GM19023 (cell line): ENCODE measurements around the gene MOB2.
"Not testable (repeated sequence)": the region's sequence is repeated elsewhere in the genome, so short reads cannot be mapped to it uniquely, and the experiment has no call there.

Experiments
- ATAC-seq: cut with Tn5 transposase; IDR thresholded peaks from one replicate; pipeline ENCODE4 v1.9.1; 2021; ENCODE audit warnings: mild to moderate bottlenecking, moderate library complexity; ENCODE audit not compliant: unreplicated experiment

The MOB2 gene

GRCh38 chr11:1519028-1520010 lies 32.7 kb upstream of the MOB2 start:
- no peak for ATAC-seq

DNA sequence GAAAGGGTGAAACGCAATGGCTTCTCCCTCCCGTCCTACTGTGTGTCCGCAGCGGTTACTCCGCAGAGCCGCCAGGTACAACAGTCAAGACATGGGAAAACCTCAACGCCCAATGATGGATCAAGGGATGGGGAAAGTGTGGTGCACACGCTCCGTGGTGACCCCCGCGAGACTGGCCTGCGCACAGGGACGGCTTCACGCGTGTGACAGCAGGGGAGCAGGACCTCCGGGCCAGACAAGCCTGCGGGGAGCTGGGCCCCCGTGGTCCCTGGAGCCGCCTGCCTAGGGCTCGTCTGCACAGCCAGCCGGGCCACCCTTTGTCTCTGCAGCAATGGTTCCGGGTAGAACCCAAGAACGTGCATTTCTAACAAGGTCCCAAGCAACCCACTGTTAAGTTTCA lies 31.7 kb upstream of the MOB2 start:
- ATAC-seq = no peak

GRCh38 chr11:1517117-1518005 lies 30.8 kb upstream of the MOB2 start:
- ATAC-seq = no peak

GRCh38 chr11:1516273-1517067 lies 29.9 kb upstream of the MOB2 start:
- no peak for ATAC-seq

DNA sequence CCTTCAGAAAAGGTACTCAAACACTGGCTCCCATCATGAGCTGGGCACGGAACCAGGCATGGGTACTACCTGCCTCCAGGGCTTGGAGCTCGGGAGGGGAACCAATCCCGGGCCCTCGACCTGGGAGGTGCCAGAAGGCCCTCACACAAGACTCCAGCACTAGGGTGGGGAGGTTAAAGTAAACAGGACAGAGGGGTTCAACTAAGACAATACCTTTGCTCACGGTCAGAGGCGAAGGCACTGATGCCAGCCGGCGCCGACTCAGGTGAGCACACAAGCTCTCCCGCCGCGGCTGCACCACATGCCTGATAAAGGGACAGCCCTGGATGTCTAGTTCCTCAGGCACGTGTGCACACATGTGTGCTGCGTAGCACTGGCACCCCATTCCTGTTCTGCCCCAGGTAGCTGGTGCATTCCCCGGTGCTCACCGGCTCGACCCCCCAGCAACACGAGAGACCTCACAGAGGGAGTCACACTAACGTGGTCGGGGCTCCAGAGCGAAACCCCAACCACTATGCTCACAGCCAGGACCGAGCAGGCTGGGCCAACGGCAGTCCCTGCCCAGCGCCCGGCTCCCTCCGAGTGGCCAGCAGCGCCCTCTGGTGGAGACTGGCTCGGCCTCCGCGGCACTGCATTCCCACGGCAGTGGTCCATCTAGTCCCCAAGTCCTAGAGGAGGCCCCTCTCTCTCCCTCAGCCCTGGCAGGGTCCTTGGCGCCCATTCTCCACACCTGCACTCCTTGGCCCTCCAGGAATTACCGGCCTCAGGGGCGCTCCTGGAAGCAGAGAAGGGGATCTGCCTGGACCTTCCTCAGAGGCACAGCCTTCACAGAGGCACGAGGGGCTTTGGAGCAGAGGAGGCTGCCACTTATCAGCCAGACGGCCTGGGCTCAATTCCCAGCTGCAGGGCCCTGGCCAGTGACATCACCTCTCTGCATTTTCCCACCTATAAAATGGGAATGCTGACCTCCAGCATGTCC lies 28.8 kb upstream of the MOB2 start:
- ATAC-seq = no peak

DNA sequence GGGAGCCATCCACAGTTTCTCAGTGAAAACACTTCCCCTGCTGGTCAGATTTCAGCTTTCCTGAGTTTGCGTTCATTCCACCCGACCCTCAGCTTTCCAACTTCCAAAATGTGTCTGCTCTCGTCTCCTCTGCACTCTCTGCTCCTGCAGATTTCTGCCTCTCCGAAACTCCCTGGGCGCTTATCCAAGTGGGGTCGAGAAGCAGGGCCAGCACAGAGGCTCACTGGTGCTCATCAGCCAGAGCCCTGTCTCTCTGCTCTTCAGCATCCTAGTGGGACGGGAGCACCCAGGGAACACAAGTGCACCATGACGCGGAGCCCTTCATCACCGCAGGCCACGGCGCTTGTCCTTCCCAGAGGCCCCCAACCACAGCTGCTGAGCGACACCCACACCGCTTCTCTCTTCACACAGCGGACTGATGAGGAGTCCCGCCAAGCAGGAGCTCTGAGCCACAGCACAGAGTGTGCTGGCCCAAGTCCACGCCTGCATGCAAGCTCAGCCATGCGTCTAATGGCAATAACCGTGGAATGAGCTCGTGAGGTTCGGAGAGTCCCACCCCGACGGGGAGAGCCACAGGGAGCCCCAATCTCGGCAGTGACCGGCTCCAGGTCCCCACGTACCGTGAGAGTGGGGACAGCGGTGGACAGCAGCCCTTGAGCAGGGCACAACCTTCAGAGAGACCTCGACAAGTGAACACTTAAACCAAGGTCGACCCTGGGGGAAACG lies 27.9 kb upstream of the MOB2 start:
- ATAC-seq = no peak

- no peak for ATAC-seq
Measured at GRCh38 chr11:1513326-1514296, 27.0 kb upstream of the MOB2 start.

- not testable (repeated sequence) for ATAC-seq
Measured at GRCh38 chr11:1512531-1513258, 26.1 kb upstream of the MOB2 start.

DNA sequence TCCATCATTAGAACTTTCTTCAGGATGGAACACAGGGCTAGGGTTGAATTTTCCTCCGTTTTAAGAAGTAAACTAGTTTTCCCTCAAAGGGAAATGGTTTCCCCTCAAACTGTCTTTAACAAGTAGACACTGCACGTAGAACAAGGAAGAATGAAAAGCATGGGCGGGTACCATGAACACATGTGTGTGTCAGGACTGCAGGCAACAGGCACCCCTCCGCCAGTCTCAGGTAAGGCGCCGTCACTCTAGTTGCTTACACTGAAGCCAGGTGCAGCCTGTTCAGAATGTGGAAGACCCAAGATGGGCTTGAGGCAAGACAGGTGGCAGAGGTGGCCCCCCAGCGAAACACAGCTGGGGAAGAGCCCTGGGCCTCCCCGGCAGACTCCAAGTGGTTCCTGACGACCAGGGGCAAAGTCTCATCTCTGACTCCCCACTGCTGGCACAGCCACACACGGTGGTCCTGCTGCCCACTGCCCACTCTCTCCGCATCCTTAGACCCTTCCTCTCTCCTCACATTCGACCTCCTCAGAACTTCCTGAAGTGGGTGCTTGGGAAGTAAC lies 25.4 kb upstream of the MOB2 start:
- ATAC-seq = no peak

- no peak for ATAC-seq
Measured at GRCh38 chr11:1510928-1511327, 24.3 kb upstream of the MOB2 start.

DNA sequence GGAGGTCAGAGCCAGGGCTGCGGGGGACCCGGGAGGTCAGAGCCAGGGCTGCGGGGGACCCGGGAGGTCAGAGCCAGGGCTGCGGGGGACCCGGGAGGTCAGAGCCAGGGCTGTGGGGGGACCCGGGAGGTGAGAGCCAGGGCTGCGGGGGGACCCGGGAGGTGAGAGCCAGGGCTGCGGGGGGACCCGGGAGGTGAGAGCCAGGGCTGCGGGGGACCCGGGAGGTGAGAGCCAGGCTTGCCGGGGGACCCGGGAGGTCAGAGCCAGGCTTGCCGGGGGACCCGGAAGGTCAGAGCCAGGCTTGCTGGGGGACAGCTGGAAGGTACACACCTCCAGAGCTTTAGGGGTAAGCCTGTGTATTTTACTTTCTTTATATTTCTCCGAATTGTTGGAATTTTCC lies 23.8 kb upstream of the MOB2 start:
- ATAC-seq = not testable (repeated sequence)

- no peak for ATAC-seq
Measured at GRCh38 chr11:1509626-1510255, 23.2 kb upstream of the MOB2 start.

DNA sequence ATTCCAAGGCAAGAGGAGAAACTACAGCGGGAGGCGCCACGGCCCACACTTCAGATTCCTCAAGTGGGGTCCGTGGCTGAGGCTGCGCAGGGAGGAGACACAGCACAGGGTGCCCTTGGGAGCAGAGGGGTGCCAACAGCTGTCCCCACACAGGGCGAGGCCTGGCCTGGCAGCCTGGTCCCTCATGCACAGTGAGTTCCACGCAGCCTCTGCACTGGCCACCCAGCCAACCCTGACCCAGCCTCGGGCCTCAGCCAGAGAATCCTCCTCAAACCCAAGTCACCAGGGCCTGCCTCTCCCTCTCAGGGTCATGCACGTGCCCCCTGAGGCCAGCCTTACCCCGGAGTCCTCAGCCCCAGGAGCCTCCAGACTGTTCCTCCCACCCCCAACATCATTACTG lies 22.4 kb upstream of the MOB2 start:
- no peak for ATAC-seq

DNA sequence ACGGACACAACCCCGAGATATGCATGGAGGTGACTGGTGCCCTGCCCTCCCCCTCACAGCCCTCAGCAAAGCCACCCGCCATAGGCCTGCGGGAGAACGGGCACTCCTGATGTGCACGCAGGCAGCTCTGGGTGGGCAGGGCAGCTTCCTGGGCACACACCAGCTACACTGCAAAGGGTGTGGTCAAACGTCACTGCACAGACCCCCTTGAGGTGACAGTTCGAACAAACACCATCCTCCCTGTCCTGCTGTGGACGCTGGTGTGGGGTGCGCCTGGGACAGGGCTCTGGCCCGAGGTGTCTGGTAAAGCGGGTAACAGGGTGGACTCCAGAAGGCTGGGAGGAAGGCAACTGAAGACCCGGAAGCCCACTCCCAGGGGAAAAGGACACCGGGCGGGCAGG lies 21.9 kb upstream of the MOB2 start:
- ATAC-seq = no peak

GRCh38 chr11:1507381-1508140 lies 21.0 kb upstream of the MOB2 start:
- ATAC-seq = no peak

DNA sequence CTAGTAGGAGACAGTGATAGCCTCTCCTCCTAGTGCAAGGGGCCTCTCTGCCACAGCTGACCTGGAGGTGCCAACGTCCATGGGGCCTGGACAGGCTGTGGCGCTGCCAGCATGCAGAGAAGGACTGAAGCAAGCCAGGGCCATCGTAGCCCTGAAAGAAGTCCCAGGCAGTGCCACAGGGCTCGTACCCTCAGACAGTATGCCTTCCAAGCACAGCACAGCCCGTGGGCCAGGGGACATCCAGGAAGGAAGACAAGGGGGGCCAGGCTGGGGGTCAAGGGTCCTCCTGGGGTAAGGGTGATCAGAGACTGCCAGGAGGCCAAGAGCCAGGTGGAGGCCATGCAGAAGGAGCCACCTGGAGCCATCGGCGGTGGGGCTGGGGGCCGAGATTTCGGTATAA lies 20.4 kb upstream of the MOB2 start:
- no peak for ATAC-seq
